ENCODE data around the gene ZBTB32.

The ZBTB32 gene

GRCh38 chr19:35693835-35694599 is 10.3 kb upstream of the ZBTB32 start:
- DNase-seq (ENCODE audit: low read depth in 4 of 4, low spot score in 1 of 4) = peak; percentile 82 to 93 (median 87)

- no peak for DNase-seq (ENCODE audit: low read depth in 4 of 4, low spot score in 1 of 4)
These were observed 8.4 kb upstream of the ZBTB32 start for GRCh38 chr19:35695895-35696422.

GRCh38 chr19:35696835-35697234 is 7.5 kb upstream of the ZBTB32 start:
- no peak for DNase-seq (ENCODE audit: low read depth in 4 of 4, low spot score in 1 of 4)

- peak; percentile 74 to 93 (median 82) for DNase-seq (ENCODE audit: low read depth in 4 of 4, low spot score in 1 of 4)
These were observed 1.9 kb upstream of the ZBTB32 start for GRCh38 chr19:35702223-35703012.

- DNase-seq (ENCODE audit: low read depth in 4 of 4, low spot score in 1 of 4) = no peak
These were observed 1.0 kb upstream of the ZBTB32 start for GRCh38 chr19:35703343-35703742.

GRCh38 chr19:35708391-35708790 is 4.0 kb downstream of the ZBTB32 start:
- no peak for DNase-seq (ENCODE audit: low read depth in 4 of 4, low spot score in 1 of 4)

GRCh38 chr19:35710784-35711723 is 6.7 kb downstream of the ZBTB32 start:
- DNase-seq (ENCODE audit: low read depth in 4 of 4, low spot score in 1 of 4) = peak in 3 of 4 experiments; percentile 35 to 74 (median 46)

- peak in 3 of 4 experiments; percentile 30 to 87 (median 65) for DNase-seq (ENCODE audit: low read depth in 4 of 4, low spot score in 1 of 4)
These were observed 8.5 kb downstream of the ZBTB32 start for GRCh38 chr19:35712567-35713505.

GRCh38 chr19:35713506-35713850 is 9.1 kb downstream of the ZBTB32 start:
- no peak for DNase-seq (ENCODE audit: low read depth in 4 of 4, low spot score in 1 of 4)

- no peak for DNase-seq (ENCODE audit: low read depth in 4 of 4, low spot score in 1 of 4)
These were observed 9.6 kb downstream of the ZBTB32 start for GRCh38 chr19:35713904-35714495.

- no peak for DNase-seq (ENCODE audit: low read depth in 4 of 4, low spot score in 1 of 4)
These were observed 10.4 kb downstream of the ZBTB32 start for GRCh38 chr19:35714601-35715354.

GRCh38 chr19:35715355-35715809 is 11.0 kb downstream of the ZBTB32 start:
- no peak for DNase-seq (ENCODE audit: low read depth in 4 of 4, low spot score in 1 of 4)

- no peak for DNase-seq (ENCODE audit: low read depth in 4 of 4, low spot score in 1 of 4)
These were observed 11.8 kb downstream of the ZBTB32 start for GRCh38 chr19:35715981-35716800.

- DNase-seq (ENCODE audit: low read depth in 4 of 4, low spot score in 1 of 4) = peak in 3 of 4 experiments; percentile 73 to 94 (median 91)
These were observed 12.7 kb downstream of the ZBTB32 start for GRCh38 chr19:35716801-35717664.

- DNase-seq (ENCODE audit: low read depth in 4 of 4, low spot score in 1 of 4) = peak in 2 of 4 experiments; percentile 83 to 93
These were observed 13.4 kb downstream of the ZBTB32 start, which contains the start of gene KMT2B for GRCh38 chr19:35717665-35718344. Gene KMT2B (plus strand): TSS chr19:35718003. CDS start chr19:35718019, 16 bp downstream.
